Urothelium cell line (cell line): ENCODE data around the gene RIN3.
A peak's percentile ranks its signal among the peaks of the same experiment; 100 is the strongest.

ENCODE experiments used
- DNase-seq: peaks from one replicate; pipeline ENCODE4 v3.0.0; 2011; ENCODE audit warnings: low spot score, mixed read lengths
- FAIRE-seq: peaks from 2 replicates; lab custom pipeline; 2011; peaks lifted over from hg19 to GRCh38; lab: Jason Lieb, UNC

RIN3 gene

DNA sequence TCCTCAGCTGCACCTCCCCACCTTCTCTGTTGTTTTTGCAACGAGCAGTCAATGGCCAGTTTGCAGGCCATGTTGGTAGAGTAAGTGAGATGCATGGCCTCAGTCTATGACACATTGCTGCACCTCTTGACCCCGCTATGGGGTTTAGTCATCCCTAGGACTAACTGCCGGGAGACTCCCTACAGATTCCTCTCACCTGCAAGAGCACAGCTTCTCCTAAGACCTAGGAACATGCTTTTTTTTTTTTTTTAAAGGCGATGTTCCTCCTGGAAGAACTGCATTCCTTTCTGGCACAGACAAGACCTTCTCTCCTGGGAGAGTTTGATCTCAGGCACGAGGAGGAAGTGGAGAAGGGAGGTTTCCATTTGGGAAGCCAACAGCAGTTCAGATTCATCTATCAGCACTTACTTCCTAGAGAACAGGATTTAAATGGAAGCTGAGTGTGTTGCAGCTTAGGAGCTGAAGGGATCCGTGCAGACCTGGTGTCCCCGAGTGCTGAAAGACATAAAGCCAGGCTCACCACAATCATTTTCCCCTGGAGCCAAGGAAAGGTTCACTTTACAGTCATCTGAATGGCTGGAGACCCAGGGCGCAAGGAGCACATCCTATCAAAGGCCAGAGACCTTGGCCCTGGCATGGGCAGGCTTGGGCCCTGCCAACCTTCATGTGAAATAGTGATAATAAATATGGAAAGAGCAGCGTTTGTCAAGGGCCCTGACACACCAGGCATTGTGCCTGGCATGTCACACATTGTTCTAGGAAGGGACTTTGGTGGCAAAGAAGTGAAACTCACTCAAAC is 130.8 kb downstream of the RIN3 start:
- peak; percentile 40 for DNase-seq
- no peak for FAIRE-seq

DNA sequence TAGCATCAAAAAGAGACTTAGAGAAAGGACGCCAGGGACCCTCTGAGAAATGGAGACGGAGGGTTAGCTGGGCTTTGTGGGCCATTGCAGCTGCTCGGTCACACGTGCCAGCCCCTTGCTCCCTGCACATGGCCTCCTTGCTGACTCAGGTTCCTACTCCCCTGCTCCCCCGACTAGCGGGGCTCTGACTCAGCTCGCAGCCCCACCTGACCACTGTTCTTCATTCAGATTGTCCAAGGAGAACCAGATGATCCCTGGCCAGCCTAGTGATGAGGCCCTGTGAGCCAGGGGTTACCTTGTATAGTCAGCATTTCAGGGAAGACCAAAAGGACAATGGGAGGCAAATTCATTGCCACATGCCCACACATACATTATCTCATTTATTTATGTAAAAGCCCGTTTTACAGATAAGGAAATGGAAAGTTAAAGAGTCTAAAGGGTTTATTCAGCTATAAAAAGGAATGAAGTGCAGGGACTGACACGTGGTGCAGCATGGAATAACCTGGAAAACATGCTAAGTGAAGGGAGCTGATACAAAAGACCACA is 131.5 kb downstream of the RIN3 start:
- FAIRE-seq (no peak), DNase-seq (no peak)

DNA sequence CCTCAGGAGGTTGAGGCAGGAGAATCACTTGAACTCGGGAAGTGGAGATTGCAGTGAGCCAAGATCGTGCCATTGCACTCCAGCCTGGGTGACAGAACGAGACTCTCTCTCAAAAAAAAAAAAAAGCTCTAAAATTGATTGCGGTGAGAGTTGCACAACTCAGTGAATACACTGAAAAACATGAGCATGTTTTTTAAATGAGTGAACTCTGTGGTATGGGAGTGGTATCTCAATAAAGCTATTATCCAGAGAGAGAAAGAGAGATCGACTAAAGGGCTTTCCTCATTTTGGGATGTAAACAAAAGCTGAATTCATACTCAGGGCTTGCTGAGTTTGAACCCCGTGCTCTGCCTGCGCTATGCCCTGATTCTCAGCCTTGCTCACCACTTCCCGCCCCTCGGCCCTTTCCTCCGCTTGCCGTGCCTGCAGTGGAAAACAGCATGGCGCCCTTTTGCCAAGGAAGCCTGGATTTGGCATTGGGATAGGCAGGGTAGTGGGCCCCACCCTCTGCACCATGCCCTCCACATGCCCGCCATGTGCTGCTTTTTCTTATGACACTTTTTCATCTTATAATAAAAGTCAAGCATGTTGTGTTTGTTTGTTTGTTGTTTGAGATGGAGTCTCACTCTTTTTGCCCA is 132.4 kb downstream of the RIN3 start:
- FAIRE-seq (no peak), DNase-seq (no peak)

DNA sequence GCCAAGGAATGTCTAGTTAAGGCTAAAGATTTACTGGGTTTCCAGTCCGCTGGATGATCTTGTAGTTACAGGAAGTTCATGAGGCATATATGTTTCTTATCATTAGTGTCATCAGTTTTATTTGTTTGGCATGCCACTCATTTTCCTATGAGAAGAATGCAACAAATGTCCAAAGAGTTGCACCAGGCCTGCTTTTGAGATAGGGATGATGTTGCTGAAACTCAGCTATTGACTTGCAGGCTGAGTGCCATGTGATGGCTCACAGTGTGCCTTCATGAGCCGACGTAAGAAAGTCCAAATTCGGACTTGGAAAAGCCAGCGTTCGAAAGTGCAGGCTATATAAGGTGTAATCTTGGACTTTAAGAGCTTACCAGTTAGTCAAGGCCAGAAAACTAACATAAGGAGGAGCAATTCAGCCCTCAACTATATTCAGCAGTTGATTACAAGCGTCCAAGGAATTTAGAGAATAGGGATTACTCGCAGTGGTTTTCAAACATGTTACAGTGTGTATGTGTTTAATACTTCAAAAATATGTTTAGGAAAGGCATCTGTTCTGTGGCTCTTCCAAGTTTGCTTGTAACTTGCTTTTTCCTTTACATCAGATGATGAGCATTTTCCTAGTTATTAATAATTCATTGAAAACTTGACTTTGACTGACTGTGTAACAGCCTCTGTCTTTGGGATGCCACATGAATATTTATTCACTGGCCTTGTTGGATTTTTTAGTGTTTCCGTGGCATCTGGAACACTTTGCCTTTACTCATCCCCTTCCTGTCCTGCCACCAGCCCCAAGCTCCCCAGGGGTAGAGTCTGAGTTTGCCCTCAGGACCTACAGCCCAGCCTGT is 133.6 kb downstream of the RIN3 start:
- DNase-seq (no peak), FAIRE-seq (no peak)

DNA sequence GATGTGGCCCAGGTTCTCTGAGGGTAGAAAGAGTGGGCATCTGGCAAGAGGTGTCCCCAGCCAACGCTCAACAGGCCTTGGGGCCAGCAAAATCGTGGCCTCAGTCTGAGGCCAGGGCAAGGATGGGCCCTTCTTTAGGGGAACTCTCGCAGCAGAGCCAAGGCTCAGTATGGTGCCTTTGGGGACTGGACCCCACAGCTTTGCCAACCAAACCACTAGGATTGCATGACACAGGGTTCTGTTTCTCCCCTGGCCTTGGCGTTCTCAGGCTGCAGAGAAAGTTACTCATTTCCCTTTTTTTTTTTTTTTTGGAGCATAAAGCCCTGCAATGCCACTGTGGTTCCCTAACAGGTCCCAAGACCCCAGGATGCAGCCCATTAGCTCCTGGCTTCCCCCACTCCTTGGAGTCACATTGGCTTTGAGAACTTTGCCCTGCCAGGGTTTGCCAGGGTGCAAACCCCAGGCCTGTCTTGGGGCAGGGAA is 134.3 kb downstream of the RIN3 start:
- FAIRE-seq (no peak), DNase-seq (no peak)

DNA sequence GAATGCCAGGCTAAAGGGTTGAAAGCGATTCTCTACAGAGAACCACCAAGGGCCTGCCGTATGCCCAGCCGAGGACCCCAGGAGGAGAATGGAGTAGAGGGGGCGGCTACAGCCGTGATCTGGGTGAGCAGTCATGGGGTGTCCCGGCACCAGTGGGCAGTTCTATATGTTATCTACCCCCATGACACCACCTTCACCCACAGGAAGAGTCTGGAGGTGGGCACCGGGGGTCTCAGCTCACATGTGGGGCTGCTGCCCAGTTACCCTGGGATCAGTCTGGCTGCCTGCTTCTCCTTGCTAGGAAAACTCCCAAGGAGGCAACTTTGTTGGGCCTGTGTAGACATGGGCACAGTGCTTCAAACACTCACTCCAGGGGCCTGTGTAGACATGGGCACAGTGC is 135.5 kb downstream of the RIN3 start:
- FAIRE-seq (no peak), DNase-seq (no peak)

DNA sequence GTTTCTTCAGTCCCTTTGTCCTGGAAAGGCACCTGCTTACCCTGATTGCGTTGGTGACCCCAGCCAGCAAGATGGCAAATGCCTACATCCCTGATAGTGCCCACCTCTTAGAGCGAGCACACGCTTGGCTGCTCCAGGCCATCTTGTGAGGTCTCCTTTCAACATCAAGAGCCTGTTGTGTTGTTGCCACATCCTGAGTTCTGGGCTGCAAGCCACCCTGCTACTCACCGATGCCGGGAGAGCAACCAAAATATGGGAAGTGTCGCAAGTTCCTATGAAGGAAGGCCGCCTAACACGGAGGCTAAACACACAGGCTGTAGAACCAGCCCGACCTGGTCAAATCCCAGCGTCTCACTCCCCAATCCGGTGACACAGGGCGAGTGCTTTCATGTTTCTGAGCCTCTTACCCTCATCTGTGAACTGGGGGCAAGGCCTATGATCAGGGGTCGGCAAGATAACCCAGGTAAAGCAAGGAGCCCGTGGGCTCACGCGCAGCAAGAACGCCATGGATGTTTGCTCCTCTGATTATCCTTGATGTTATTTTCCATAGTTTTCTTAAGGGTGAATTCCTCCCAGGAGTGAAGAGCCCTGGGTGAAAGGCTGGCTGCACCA is 136.5 kb downstream of the RIN3 start:
- DNase-seq (no peak), FAIRE-seq (no peak)

DNA sequence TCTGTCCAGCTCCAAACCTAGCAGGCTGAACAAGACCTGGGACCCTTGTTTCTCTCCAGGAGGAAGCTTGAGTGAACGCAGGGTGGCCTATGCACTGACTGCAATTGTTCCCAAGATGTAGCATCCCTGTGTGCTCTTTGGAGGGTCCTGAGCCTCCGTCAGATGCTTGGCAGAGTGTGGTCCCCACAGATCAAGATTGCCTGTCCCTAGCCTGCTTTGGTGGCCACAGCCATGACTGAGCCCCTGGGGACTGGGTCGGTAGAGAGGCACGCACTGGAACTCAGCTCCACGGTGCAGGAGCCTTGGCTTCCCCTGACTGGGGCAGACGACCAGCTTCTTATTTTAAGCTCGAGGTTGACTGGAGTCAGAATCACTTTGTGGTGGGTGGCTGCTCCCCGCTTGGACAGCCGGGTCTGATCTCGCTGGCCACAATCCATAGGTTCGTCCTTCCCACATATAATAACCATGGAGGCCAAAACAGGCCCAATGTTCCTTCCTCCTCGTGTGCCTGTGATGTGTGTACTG is 137.1 kb downstream of the RIN3 start:
- DNase-seq (no peak), FAIRE-seq (no peak)

DNA sequence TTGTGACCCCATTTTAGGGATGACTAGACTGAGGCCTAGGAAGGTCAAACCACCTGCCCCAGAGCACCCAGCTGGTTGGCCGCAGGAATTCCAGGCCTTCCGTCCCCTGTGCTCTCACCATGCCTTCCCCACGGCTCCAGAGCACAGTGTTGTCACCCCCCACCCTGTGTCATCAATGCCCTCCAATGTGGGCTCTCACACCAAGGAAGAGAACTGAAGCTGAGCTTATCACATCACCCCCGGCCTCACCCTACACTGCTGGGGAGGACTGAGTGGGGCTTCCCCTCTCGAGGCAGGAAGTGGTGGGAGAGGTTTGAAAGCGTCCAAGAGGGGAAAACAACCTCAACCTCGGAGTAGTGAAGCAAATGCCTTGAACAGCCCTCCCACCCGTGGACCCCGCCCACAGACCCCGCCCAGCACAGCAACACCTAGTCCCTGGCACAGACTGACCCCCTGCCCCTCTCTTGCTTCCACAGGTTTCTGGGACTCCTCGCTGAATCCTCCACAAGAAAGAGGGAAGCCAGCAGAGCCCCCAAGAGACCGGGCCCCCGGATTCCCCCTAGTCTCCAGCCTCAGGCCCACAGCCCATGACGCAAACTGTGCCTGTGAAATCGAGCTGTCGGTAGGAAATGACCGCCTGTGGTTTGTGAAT is 137.7 kb downstream of the RIN3 start:
- no peak for FAIRE-seq
- DNase-seq, result no peak

DNA sequence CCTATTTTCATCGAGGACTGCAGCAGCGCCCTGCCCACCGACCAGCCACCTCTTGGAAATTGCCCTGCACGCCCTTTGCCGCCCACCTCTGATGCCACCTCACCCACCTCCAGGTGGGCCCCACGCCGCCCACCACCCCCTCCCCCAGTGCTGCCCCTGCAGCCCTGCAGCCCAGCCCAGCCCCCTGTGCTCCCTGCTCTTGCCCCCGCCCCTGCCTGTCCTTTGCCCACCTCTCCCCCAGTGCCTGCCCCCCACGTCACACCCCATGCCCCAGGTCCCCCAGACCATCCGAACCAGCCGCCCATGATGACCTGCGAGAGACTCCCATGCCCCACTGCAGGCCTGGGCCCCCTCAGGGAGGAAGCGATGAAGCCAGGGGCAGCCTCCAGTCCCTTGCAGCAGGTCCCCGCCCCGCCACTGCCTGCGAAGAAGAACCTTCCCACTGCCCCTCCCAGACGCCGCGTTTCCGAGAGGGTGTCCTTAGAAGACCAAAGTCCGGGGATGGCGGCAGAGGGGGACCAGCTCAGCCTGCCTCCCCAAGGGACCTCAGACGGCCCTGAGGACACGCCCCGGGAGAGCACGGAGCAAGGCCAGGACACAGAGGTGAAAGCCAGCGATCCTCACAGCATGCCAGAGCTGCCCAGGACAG is 138.3 kb downstream of the RIN3 start:
- FAIRE-seq (no peak), DNase-seq (no peak)

DNA sequence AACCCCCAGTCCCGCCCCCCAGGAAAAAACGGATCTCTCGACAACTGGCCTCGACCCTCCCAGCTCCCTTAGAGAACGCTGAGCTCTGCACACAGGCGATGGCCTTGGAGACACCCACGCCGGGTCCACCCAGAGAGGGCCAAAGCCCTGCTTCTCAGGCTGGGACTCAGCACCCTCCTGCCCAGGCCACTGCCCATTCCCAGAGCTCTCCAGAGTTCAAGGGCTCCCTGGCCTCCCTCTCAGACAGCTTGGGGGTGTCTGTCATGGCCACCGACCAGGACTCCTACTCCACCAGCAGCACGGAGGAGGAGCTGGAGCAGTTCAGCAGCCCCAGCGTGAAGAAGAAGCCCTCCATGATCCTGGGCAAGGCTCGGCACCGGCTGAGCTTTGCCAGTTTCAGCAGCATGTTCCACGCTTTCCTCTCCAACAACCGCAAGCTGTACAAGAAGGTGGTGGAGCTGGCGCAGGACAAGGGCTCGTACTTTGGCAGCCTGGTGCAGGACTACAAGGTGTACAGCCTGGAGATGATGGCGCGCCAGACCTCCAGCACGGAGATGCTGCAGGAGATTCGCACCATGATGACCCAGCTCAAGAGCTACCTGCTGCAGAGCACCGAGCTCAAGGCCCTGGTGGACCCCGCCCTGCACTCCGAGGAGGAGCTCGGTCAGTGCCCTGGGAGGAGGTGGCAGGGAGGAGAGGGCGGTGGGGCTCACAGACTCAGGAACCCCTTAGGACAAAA is 139.0 kb downstream of the RIN3 start:
- FAIRE-seq, result no peak
- no peak for DNase-seq

DNA sequence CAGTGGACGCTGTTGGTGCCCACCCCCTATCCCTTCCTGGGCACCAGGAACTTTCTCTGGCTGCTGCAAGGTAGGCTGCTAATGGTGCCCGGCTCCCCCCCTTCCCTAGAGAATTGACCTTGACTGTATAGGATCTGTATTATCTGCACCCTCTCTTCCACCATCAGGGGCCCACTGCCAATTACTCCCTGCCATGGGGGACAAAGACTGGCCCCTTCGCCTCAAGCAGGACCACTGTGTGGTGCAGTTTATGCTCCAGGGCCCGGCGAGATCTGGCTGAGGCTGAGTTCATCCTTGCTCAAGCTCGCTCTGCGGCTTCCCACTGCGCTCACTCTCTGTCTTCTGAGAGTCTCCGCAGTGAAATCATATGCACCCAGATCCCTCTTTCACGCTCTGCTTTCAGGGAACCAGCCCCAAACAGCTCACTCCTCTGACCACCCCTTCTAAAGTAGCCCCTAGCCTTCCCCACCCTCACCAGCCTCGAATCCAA is 139.6 kb downstream of the RIN3 start:
- FAIRE-seq, result no peak
- no peak for DNase-seq

DNA sequence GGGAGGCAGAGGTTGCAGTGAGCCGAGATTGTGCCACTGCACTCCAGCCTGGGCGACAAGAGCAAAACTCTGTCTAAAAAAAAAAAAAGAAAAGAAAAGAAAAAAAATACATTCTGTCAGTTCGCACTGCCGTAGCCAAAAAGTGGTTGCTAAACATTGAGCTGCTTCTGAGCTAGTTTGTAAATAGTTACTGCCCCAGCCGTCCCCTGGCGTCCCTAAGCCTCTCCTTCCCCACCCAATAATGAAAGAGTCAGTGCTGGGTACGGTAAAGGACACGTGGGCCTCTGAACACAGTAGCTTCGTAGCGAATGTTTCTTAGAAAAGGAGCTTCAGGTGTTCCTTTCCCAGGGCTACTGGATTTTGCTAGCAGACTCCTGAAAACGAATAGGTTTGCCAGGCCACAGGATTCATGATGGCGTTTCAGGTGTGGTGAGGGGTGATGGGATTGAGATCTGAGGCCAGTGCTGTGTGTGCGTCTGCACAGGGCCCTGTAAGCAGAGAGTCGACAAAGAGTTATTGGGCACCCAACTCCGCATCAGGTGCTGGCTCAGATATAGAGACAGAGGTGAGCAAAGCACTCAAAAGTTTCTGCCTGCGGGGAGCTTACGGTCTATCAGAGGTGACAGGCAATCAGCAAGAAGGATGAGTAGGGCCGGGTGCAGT is 140.8 kb downstream of the RIN3 start:
- no peak for DNase-seq
- no peak for FAIRE-seq

DNA sequence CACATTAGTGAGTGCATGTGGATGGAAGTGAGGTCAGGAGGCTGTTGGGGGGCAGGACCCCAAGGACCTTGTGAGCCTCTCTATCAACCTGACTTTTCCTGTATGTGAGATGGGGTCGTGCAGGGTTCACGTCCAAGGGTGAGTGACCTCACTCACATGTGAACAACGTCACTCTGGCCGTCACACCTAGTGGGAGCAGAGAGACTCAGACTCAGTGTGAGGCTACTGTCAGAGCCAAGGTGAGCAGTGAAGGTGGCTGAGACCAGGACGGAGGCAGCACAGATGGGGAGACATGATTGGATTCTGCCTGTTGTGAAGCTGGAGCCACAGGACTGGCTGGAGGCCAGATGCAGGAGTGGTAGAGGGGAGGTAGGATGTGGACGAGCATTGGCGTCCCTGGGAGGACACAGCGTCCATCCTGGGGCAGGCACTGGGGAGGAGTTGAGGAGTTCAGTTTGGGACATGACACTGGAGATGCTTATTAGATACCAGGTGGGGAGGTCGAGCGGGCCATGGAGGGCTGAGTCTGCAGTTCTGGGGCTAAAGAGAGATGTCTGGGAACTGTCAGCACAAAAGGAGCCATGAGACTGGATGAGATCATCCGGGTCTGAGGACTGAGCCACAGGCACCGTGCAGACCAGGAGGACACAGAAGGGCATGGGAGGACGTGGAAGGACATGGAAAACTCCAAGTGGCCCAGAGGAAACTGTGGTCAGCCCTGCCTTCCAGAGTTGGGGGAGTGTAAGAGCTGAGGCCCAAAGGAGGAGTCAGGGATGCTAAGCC is 142.0 kb downstream of the RIN3 start:
- no peak for FAIRE-seq

DNA sequence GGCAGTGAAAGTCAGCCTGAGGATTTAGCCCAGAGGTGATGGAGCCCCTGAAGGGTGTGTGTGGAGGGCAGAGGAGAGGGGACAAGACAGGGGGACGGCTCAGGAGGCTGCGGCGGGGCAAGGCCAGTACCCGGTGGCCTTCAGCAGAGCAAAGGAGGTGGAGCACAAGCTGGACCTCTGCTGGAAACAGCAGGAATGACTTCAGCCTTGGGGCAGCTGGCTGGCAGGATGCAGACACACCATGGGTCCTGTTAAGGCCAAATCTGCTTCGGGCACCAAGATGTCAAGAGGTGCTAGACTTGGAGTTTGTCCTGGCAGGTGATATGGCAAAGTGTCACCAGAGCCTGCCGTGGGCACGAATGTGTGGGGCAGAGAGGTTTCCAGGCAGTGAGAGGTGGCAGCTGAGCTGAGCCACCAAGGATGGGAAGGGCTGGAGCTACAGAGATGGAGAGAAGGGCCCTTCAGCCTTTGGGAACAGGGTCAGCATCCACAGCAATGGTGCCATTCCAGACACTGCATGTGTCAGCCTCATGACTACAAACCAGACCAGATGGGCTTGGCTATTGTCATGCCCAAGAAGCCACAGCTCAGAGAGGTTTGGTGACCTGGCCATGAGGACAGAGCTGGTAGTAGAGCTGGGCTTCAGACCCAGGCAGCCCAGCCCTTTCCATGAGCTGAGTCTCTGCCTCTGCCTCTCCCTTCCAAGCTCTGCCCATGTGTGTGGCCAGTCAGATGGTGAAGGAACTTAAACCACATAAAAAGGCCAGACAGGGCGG is 142.9 kb downstream of the RIN3 start:
- DNase-seq, result no peak
- no peak for FAIRE-seq

More for the DNA sequence above, 142.0 kb downstream of the RIN3 start:
- no peak for DNase-seq

DNA sequence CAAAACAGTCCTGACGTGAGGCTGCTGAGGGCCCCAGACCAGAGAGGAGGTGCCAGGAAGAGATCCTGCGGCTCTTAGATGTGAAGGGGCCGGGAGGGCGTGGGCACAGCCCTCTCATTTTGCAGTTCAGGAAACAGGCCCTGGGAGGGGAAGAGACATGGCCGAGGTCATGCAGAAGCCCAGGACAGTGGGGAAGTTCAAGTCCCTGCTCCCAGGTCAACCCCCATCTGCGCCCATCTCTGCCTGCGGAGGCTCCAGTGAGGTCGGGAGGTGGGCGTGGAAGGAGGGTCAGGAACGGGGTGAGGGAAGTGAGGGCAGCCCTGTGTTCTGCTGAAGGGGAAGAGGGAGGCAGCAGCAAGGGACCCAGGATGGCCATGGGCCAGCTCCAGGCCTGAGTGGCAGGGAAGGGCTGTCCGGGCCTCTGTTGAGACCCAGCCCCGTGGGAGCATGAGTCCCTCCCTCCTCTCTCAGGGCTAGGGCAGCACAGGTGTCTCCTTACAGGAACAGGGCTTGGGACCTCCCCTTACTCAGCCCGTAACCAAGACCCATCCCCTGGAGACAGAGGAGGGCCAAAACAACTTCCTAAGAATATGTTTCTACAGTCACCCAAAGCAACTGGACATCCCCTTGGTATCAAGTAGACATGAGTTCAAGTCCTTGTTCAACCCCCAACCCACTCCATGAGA is 144.0 kb downstream of the RIN3 start:
- no peak for FAIRE-seq

More for the DNA sequence above, 144.0 kb downstream of the RIN3 start:
- DNase-seq, result no peak
